Measurements from ENCODE around the gene PRMT1.

The PRMT1 gene

GRCh38 chr19:49643466-49643865 lies 33.6 kb upstream of the PRMT1 start:
- TF ChIP-seq FOXM1 (IDR thresholded peaks at IDR 0.05; ENCODE audit: borderline replicate concordance, low read depth) (no peak), RAD21 (IDR thresholded peaks at IDR 0.05; ENCODE audit: low read depth) (no peak), ZBTB7A (IDR thresholded peaks at IDR 0.05; ENCODE audit: low read depth) (no peak), TAF1 (IDR thresholded peaks at IDR 0.05; ENCODE audit: low read depth) (no peak), EGR1 (IDR thresholded peaks at IDR 0.05) (no peak), NFIC (IDR thresholded peaks at IDR 0.05) (no peak), CEBPB (IDR thresholded peaks at IDR 0.05) (no peak), TCF12 (IDR thresholded peaks at IDR 0.05; ENCODE audit: low read depth) (no peak), REST (IDR thresholded peaks at IDR 0.05; ENCODE audit: low read depth) (no peak), MAX (IDR thresholded peaks at IDR 0.05) (no peak), CREB1 (IDR thresholded peaks at IDR 0.05; ENCODE audit: low read depth) (no peak)
- TF ChIP-seq, protein P1, sequence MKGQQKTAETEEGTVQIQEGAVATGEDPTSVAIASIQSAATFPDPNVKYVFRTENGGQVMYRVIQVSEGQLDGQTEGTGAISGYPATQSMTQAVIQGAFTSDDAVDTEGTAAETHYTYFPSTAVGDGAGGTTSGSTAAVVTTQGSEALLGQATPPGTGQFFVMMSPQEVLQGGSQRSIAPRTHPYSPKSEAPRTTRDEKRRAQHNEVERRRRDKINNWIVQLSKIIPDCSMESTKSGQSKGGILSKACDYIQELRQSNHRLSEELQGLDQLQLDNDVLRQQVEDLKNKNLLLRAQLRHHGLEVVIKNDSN (IDR thresholded peaks at IDR 0.05): no peak

DNA sequence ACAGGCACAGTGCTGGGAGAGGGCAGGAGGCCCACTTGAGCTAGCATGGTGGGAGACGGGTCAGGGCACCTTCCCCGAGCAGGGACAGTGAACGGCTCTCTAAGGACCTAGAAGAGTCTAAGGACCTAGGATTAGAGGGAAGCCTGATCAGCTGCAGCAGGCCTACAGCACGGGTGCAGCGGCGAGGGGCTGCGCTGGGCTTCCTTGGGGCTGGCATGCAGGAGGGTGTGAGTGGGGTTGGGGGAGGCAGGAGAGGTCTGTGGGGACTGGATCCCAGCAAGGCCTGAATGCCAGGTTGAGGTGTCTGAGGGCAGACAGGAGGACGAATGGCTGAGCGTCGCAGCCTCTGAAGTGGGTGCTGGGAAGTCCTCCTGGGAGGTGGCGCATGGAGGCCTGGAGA lies 31.5 kb upstream of the PRMT1 start:
- no peak for TF ChIP-seq TEAD4 (IDR thresholded peaks at IDR 0.05)
- TF ChIP-seq NFIC (IDR thresholded peaks at IDR 0.05): no peak
- no peak for TF ChIP-seq RAD21 (IDR thresholded peaks at IDR 0.05; ENCODE audit: low read depth)
- no peak for TF ChIP-seq ZBTB7A (IDR thresholded peaks at IDR 0.05; ENCODE audit: low read depth)
- TF ChIP-seq MAX (IDR thresholded peaks at IDR 0.05): no peak

DNA sequence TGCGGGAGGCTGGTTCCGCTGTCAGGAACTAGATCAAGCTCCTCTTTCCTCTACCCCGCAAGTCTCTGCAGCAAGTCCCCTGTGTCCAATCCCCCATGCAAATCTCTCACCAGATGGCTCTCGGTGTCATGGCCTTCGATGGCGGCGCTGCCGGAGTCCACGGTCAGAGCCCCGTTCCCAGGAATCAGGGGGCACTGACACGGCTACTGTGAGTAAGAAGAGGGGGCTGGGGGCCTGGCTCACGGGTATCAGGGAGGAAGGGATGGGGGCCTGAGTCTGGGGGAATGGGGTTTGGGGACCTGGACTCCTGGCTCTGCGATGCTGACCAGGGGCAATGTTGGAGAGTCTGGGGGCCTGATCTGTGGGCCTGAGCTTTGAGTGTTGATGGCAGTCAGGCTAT lies 31.1 kb upstream of the PRMT1 start:
- TF ChIP-seq YY1 (IDR thresholded peaks at IDR 0.05; ENCODE audit: low read depth): no peak
- no peak for TF ChIP-seq EGR1 (IDR thresholded peaks at IDR 0.05)
- TF ChIP-seq CEBPB (IDR thresholded peaks at IDR 0.05): no peak
- no peak for TF ChIP-seq EP300 (IDR thresholded peaks at IDR 0.05; ENCODE audit: borderline replicate concordance)
- TF ChIP-seq FOXM1 (IDR thresholded peaks at IDR 0.05; ENCODE audit: borderline replicate concordance, low read depth): no peak
- TF ChIP-seq, protein P1 (IDR thresholded peaks at IDR 0.05): no peak
- no peak for TF ChIP-seq TEAD4 (IDR thresholded peaks at IDR 0.05)
- TF ChIP-seq TCF12 (IDR thresholded peaks at IDR 0.05; ENCODE audit: low read depth): no peak
- no peak for TF ChIP-seq CREB1 (IDR thresholded peaks at IDR 0.05; ENCODE audit: low read depth)

DNA sequence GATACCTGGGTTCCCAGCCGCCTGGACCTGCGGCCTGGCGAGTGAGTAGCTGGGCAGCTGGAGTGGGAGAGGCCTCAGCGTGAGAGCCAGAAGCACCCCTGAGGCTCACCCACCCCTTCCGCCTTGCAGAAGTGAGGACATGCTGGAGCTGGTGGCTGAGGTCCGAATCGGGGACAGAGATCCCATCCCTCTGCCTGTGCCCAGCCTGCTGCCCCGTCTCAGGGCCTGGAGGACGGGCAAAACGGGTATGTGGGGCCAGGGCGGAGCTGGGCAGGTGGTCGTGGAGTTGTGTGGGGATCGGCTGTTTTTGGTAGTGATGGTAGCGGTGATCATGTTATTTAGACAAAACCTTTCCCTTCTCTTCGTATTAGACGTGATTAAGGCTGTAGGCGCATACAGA lies 30.5 kb upstream of the PRMT1 start:
- no peak for TF ChIP-seq FOXM1 (IDR thresholded peaks at IDR 0.05; ENCODE audit: borderline replicate concordance, low read depth)
- no peak for TF ChIP-seq EP300 (IDR thresholded peaks at IDR 0.05; ENCODE audit: borderline replicate concordance)
- no peak for TF ChIP-seq MAX (IDR thresholded peaks at IDR 0.05)
- no peak for TF ChIP-seq ZBTB7A (IDR thresholded peaks at IDR 0.05; ENCODE audit: low read depth)
- TF ChIP-seq, protein P1 (IDR thresholded peaks at IDR 0.05): no peak
- no peak for TF ChIP-seq TEAD4 (IDR thresholded peaks at IDR 0.05)
- no peak for TF ChIP-seq NFIC (IDR thresholded peaks at IDR 0.05)
- TF ChIP-seq CEBPB (IDR thresholded peaks at IDR 0.05): no peak
- TF ChIP-seq CREB1 (IDR thresholded peaks at IDR 0.05; ENCODE audit: low read depth): no peak
- TF ChIP-seq TCF12 (IDR thresholded peaks at IDR 0.05; ENCODE audit: low read depth): no peak
- no peak for TF ChIP-seq TAF1 (IDR thresholded peaks at IDR 0.05; ENCODE audit: low read depth)
- TF ChIP-seq REST (IDR thresholded peaks at IDR 0.05; ENCODE audit: low read depth): no peak
- no peak for TF ChIP-seq EGR1 (IDR thresholded peaks at IDR 0.05)
- TF ChIP-seq RAD21 (IDR thresholded peaks at IDR 0.05; ENCODE audit: low read depth): no peak
- TF ChIP-seq YY1 (IDR thresholded peaks at IDR 0.05; ENCODE audit: low read depth): no peak

- TF ChIP-seq, protein P1 (IDR thresholded peaks at IDR 0.05): no peak
- no peak for TF ChIP-seq CREB1 (IDR thresholded peaks at IDR 0.05; ENCODE audit: low read depth)
- no peak for TF ChIP-seq EP300 (IDR thresholded peaks at IDR 0.05; ENCODE audit: borderline replicate concordance)
These were observed 25.8 kb upstream of the PRMT1 start for GRCh38 chr19:49651029-49651819.
